ENCODE data around the gene FXYD4. TPM values are rescaled to one million over a fixed set of nuclear protein-coding genes. Genes with fewer than 3 reads are reported as not detected.

FXYD4 gene
- total RNA-seq, 1 experiment from 2014 or later: not detected

- Histone ChIP-seq H3K9me2 (replicated peaks; ENCODE audit: insufficient read depth, low read length) (no peaks in the 10 kb centered on the region), H3K9me3 (ENCODE audit: low read length) (no peaks in the 10 kb centered on the region), H3K79me2 (ENCODE audit: low read length) (no peaks in the 10 kb centered on the region), H3K36me3 (ENCODE audit: insufficient read depth, low read length) (no peaks in the 10 kb centered on the region), H3K4me1 (ENCODE audit: low read length) (no peaks in the 10 kb centered on the region), H2AFZ (ENCODE audit: low read length) (no peak overlapping the region), H3K27ac (ENCODE audit: low read length) (no peak overlapping the region), H3K9ac (ENCODE audit: low read length) (no peak overlapping the region), H3K4me2 (ENCODE audit: low read depth, low read length, poor library complexity, severe bottlenecking) (no peak overlapping the region), H3K4me3 (ENCODE audit: low read length) (no peak overlapping the region), H4K20me1 (ENCODE audit: insufficient read depth, low read depth, low read length) (no peaks in the 10 kb centered on the region), H3K27me3 (ENCODE audit: low read length) (no peaks in the 10 kb centered on the region)
- DNase-seq: no peak
Measured at GRCh38 chr10:43373461-43373860, 2.0 kb downstream of the FXYD4 start.

GRCh38 chr10:43374194-43374593 is 2.8 kb downstream of the FXYD4 start:
- no peak for DNase-seq
- no peak overlapping the region for H3K9ac ChIP-seq (ENCODE audit: low read length)
- H3K79me2 ChIP-seq (ENCODE audit: low read length): no peaks in the 10 kb centered on the region
- H3K9me2 ChIP-seq (replicated peaks; ENCODE audit: insufficient read depth, low read length): no peaks in the 10 kb centered on the region
- no peak overlapping the region for H2AFZ ChIP-seq (ENCODE audit: low read length)
- no peak overlapping the region for H3K4me3 ChIP-seq (ENCODE audit: low read length)
- H3K4me1 ChIP-seq (ENCODE audit: low read length): no peaks in the 10 kb centered on the region
- no peaks in the 10 kb centered on the region for H3K9me3 ChIP-seq (ENCODE audit: low read length)
- no peaks in the 10 kb centered on the region for H3K36me3 ChIP-seq (ENCODE audit: insufficient read depth, low read length)
- no peak overlapping the region for H3K27ac ChIP-seq (ENCODE audit: low read length)
- no peak overlapping the region for H3K4me2 ChIP-seq (ENCODE audit: low read depth, low read length, poor library complexity, severe bottlenecking)
- H3K27me3 ChIP-seq (ENCODE audit: low read length): no peaks in the 10 kb centered on the region
- H4K20me1 ChIP-seq (ENCODE audit: insufficient read depth, low read depth, low read length): no peaks in the 10 kb centered on the region

- no peaks in the 10 kb centered on the region for H3K4me1 ChIP-seq (ENCODE audit: low read length)
- H3K4me3 ChIP-seq (ENCODE audit: low read length): no peak overlapping the region
- no peak for DNase-seq
- H3K9ac ChIP-seq (ENCODE audit: low read length): no peak overlapping the region
- H3K36me3 ChIP-seq (ENCODE audit: insufficient read depth, low read length): no peaks in the 10 kb centered on the region
- H3K79me2 ChIP-seq (ENCODE audit: low read length): no peaks in the 10 kb centered on the region
- H2AFZ ChIP-seq (ENCODE audit: low read length): no peak overlapping the region
- no peaks in the 10 kb centered on the region for H3K27me3 ChIP-seq (ENCODE audit: low read length)
- no peaks in the 10 kb centered on the region for H3K9me2 ChIP-seq (replicated peaks; ENCODE audit: insufficient read depth, low read length)
- H4K20me1 ChIP-seq (ENCODE audit: insufficient read depth, low read depth, low read length): no peaks in the 10 kb centered on the region
- no peak overlapping the region for H3K27ac ChIP-seq (ENCODE audit: low read length)
- no peak overlapping the region for H3K4me2 ChIP-seq (ENCODE audit: low read depth, low read length, poor library complexity, severe bottlenecking)
- no peaks in the 10 kb centered on the region for H3K9me3 ChIP-seq (ENCODE audit: low read length)
Measured at GRCh38 chr10:43375401-43376020, 4.1 kb downstream of the FXYD4 start.

GRCh38 chr10:43376046-43376635 is 4.7 kb downstream of the FXYD4 start:
- Histone ChIP-seq H3K9ac (ENCODE audit: low read length) (no peak overlapping the region), H3K27me3 (ENCODE audit: low read length) (no peaks in the 10 kb centered on the region), H4K20me1 (ENCODE audit: insufficient read depth, low read depth, low read length) (no peaks in the 10 kb centered on the region), H3K36me3 (ENCODE audit: insufficient read depth, low read length) (no peaks in the 10 kb centered on the region), H3K4me1 (ENCODE audit: low read length) (no peaks in the 10 kb centered on the region), H3K4me2 (ENCODE audit: low read depth, low read length, poor library complexity, severe bottlenecking) (no peak overlapping the region), H3K27ac (ENCODE audit: low read length) (no peak overlapping the region), H3K9me2 (replicated peaks; ENCODE audit: insufficient read depth, low read length) (no peaks in the 10 kb centered on the region), H3K9me3 (ENCODE audit: low read length) (no peaks in the 10 kb centered on the region), H3K4me3 (ENCODE audit: low read length) (no peak overlapping the region), H3K79me2 (ENCODE audit: low read length) (no peaks in the 10 kb centered on the region), H2AFZ (ENCODE audit: low read length) (no peak overlapping the region)
- no peak for DNase-seq

- no peak for DNase-seq
- no peaks in the 10 kb centered on the region for H3K4me1 ChIP-seq (ENCODE audit: low read length)
- H2AFZ ChIP-seq (ENCODE audit: low read length): no peak overlapping the region
- H3K27me3 ChIP-seq (ENCODE audit: low read length): no peaks in the 10 kb centered on the region
- H3K79me2 ChIP-seq (ENCODE audit: low read length): no peaks in the 10 kb centered on the region
- H3K4me2 ChIP-seq (ENCODE audit: low read depth, low read length, poor library complexity, severe bottlenecking): no peak overlapping the region
- no peaks in the 10 kb centered on the region for H4K20me1 ChIP-seq (ENCODE audit: insufficient read depth, low read depth, low read length)
- no peak overlapping the region for H3K4me3 ChIP-seq (ENCODE audit: low read length)
- no peak overlapping the region for H3K27ac ChIP-seq (ENCODE audit: low read length)
- no peaks in the 10 kb centered on the region for H3K36me3 ChIP-seq (ENCODE audit: insufficient read depth, low read length)
- no peaks in the 10 kb centered on the region for H3K9me2 ChIP-seq (replicated peaks; ENCODE audit: insufficient read depth, low read length)
- H3K9me3 ChIP-seq (ENCODE audit: low read length): no peaks in the 10 kb centered on the region
- no peak overlapping the region for H3K9ac ChIP-seq (ENCODE audit: low read length)
Measured at GRCh38 chr10:43376828-43377423, 5.5 kb downstream of the FXYD4 start.

- no peak for DNase-seq
- H3K4me1 ChIP-seq (ENCODE audit: low read length): no peaks in the 10 kb centered on the region
- H4K20me1 ChIP-seq (ENCODE audit: insufficient read depth, low read depth, low read length): no peaks in the 10 kb centered on the region
- no peak overlapping the region for H3K9ac ChIP-seq (ENCODE audit: low read length)
- no peaks in the 10 kb centered on the region for H3K9me2 ChIP-seq (replicated peaks; ENCODE audit: insufficient read depth, low read length)
- H3K27ac ChIP-seq (ENCODE audit: low read length): no peak overlapping the region
- no peaks in the 10 kb centered on the region for H3K27me3 ChIP-seq (ENCODE audit: low read length)
- H3K79me2 ChIP-seq (ENCODE audit: low read length): no peaks in the 10 kb centered on the region
- no peak overlapping the region for H3K4me3 ChIP-seq (ENCODE audit: low read length)
- H2AFZ ChIP-seq (ENCODE audit: low read length): no peak overlapping the region
- H3K4me2 ChIP-seq (ENCODE audit: low read depth, low read length, poor library complexity, severe bottlenecking): no peak overlapping the region
- H3K36me3 ChIP-seq (ENCODE audit: insufficient read depth, low read length): no peaks in the 10 kb centered on the region
- H3K9me3 ChIP-seq (ENCODE audit: low read length): no peaks in the 10 kb centered on the region
Measured at GRCh38 chr10:43377424-43377883, 6.0 kb downstream of the FXYD4 start.

- H3K79me2 ChIP-seq (ENCODE audit: low read length): no peaks in the 10 kb centered on the region
- no peak overlapping the region for H3K27ac ChIP-seq (ENCODE audit: low read length)
- no peaks in the 10 kb centered on the region for H3K27me3 ChIP-seq (ENCODE audit: low read length)
- H3K9me2 ChIP-seq (replicated peaks; ENCODE audit: insufficient read depth, low read length): no peaks in the 10 kb centered on the region
- H3K4me1 ChIP-seq (ENCODE audit: low read length): no peaks in the 10 kb centered on the region
- no peak overlapping the region for H3K4me2 ChIP-seq (ENCODE audit: low read depth, low read length, poor library complexity, severe bottlenecking)
- peaks cover 4% of the 10 kb centered on the region; the same call in 1 of the 2 replicates for H3K36me3 ChIP-seq (ENCODE audit: insufficient read depth, low read length)
- DNase-seq: peak; percentile 58
- no peaks in the 10 kb centered on the region for H3K9me3 ChIP-seq (ENCODE audit: low read length)
- no peak overlapping the region for H3K4me3 ChIP-seq (ENCODE audit: low read length)
- no peaks in the 10 kb centered on the region for H4K20me1 ChIP-seq (ENCODE audit: insufficient read depth, low read depth, low read length)
- H3K9ac ChIP-seq (ENCODE audit: low read length): no peak overlapping the region
- H2AFZ ChIP-seq (ENCODE audit: low read length): no peak overlapping the region
Measured at GRCh38 chr10:43380610-43381222, 9.3 kb downstream of the FXYD4 start.

- Histone ChIP-seq H3K9me2 (replicated peaks; ENCODE audit: insufficient read depth, low read length) (no peaks in the 10 kb centered on the region), H3K4me2 (ENCODE audit: low read depth, low read length, poor library complexity, severe bottlenecking) (no peak overlapping the region), H3K79me2 (ENCODE audit: low read length) (no peaks in the 10 kb centered on the region), H3K36me3 (ENCODE audit: insufficient read depth, low read length) (peaks cover 28% of the 10 kb centered on the region), H3K27ac (ENCODE audit: low read length) (no peak overlapping the region), H3K9ac (ENCODE audit: low read length) (no peak overlapping the region), H4K20me1 (ENCODE audit: insufficient read depth, low read depth, low read length) (peaks cover 19% of the 10 kb centered on the region), H3K9me3 (ENCODE audit: low read length) (no peaks in the 10 kb centered on the region), H3K4me3 (ENCODE audit: low read length) (no peak overlapping the region), H3K27me3 (ENCODE audit: low read length) (no peaks in the 10 kb centered on the region), H3K4me1 (ENCODE audit: low read length) (no peaks in the 10 kb centered on the region), H2AFZ (ENCODE audit: low read length) (no peak overlapping the region)
- DNase-seq: no peak
Measured at GRCh38 chr10:43383204-43383971, 12.0 kb downstream of the FXYD4 start.
